CD4-positive, alpha-beta T cell treated with Interleukin-15 for 1 hour (primary cell): ENCODE results near the gene MIEN1.
"Not testable (repeated sequence)": the region's sequence is repeated elsewhere in the genome, so short reads cannot be mapped to it uniquely, and the experiment has no call there.

Experiments
- DNase-seq: peaks from one replicate; pipeline ENCODE4 v3.0.0-alpha.2; 2020

Gene MIEN1

DNA sequence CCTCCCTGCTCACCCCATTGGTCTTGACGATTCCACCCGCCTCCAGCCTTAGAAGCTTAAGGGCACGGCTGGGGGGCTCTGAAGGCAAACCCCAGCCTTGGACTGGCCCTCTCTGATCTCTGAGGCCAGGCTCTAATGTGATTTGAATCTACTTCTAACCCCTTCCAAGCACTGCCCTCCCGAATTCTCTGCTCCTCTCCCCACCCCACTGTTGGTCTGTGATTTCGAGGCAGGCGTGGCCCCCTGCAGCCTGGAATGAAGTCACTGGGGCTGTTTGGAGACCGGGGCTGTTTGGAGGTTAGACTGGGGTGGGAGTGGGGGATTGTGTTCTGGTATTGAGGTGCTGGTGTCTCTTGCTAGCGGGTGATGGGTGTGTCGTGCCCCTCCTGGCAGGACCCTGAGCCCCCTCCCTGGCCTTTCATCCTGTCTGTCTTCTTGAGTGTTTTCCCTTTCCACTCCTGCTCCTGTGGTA, 9.6 kb upstream of the MIEN1 start:
- DNase-seq, result no peak

DNA sequence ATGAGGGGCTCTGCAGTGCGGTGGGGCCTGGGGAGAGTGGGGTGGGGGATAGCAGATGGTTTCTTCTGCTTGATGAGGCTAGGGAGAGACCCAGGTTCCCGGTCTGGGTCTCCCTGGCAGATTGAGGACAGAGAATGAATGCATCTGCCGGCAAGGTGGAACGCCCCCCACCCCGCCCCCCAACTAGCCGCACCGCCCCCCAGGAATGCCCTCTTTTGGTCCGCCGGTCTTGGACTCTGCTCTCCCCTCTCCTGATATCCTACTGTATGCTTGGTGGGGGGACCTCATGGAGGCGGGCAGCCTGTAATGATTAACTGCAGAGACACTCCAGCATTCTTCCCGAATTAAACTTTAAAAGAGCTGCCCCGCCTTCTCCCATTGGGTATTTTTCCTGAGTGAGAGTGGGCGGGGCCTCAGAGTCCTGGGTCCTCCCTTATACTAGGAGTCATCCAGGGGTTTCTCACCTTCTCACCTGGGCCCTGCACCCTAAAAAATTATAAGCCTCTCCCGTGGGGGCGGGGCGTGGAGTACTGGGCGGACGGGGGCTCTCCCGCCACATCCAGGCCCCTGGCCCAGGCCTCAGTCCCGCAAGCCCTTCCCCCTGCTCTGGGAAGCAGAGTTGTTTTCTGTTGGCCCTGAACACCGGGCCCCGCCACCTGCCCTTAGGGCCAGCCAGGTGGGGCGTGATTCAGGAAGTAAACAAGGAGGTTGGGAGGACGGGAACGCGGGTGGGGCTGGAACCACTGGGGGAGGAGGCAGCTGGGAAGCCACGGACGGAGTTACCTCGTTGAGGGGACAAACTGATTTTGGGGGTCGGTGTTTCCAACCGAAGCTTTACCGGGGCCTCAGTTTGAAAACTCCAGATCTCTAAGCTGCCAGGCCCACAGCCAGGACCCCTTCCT, 8.9 kb upstream of the MIEN1 start:
- no peak for DNase-seq

DNA sequence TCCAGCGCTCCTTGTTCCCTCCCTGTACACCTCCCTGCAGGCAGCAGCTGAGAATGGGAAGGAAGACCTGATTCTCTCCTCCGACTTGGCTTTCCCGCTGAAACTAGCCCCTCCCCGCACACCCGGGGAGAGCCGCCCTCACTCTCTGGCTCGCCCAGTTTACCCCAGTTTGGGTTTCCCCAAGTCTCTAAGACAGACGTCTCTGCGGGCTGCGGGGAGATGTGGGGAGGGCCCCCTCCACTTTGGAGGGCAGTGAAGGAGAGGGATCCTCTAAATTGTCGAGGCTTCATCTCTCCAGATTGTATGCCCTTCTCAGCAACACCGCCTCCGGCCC, 8.2 kb upstream of the MIEN1 start:
- DNase-seq, result peak; percentile 51

DNA sequence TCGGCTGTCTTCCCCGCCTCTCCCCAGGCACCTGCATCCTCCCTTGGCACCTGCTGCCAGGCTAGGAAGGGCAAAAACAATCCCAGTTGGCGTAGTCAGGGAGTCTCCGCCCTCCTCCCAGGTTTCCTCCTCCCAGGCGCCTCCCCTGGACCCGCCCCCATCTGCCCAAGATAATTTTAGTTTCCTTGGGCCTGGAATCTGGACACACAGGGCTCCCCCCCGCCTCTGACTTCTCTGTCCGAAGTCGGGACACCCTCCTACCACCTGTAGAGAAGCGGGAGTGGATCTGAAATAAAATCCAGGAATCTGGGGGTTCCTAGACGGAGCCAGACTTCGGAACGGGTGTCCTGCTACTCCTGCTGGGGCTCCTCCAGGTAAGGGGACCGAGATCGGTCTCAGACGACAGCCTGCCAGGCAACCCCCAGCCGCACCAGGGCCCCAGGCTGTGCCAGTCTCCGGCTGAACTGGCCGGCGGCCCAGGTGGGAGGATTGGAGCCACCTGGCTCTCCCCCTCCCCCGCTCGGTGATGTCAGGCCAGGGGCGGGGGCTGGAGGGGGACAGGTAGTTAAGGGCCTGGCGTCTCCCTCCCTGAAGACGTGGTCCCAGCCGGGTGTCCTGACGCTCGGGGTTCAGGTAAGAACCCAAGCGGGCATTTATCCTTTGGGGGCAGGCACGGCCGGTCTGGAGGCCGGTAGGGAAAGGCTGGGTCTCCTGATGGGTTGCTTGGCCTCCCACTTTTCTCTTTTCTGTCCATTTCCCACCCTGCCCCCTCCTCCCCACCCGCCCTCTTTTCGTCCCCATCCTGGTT, 7.6 kb upstream of the MIEN1 start, which contains the start of gene GRB7:
TSS of gene GRB7 (plus strand) at position 179 of the 808 bp plus-strand sequence. CDS start 4,364 bp downstream, outside the sequence.
- no peak for DNase-seq

DNA sequence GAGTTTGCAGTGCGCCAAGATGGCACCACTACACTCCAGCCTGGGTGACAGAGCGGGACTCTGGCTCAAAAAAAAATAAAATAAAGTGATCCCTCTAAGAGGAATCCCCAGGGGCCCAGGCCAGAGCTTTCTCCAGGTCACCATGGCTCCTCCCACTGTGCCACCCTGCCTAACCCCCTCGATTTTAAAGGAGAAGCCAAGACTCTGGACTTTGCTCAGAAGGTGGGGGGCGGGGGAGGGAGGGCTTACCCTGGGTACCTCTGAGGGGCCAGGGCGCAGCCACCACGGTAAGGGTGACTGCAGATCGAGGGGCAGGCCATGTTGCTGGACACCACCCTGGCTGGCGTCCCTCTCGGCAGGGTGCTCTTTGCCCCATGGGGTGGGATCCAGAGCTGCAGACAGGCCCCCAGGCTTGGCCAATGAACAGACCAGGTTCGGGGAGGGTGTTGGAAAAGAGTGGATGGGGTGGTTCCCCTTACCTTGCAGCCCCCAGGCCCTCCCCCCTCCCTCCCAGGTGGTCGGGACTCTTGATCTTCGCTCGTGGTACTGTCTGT, 7.0 kb upstream of the MIEN1 start:
- DNase-seq, result no peak

DNA sequence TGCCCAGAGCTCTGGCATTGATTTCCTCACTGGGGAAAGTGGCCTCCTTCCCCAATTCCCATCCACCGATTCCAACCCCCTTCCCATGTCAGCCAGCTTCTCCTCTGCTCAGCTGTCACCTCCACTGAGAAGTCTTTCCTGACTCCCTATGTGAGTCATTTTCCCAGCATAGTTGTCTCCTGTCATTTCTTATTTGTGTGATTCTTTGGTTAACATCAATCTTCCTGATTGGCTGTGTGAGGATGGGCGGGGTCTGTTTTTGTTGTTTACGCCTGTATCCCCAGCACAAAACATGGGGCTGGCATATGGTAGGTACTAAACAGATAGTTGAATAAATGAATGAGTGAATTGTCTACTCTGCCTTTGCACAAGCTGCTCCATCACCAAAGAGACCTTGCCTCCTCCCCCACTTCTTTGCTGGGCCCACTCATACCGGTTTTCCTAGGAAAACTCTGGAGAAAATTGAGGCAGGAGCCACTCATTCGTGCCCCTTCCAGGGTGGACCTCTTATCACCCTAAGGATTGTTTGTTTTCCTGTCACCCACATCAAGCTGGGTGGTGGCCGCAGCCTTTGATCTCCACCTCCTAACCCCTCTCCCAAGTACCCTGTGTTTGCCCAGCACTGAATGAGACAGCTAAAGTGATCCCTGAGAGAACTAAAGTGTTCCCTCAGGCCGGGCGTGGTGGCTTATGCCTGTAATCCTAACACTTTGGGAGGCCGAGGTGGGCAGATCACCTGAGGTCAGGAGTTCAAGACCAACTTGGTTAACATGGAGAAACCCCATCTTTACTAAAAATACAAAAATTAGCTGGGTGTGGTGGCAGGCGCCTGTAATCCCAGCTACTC, 6.2 kb upstream of the MIEN1 start:
- DNase-seq, result no peak

DNA sequence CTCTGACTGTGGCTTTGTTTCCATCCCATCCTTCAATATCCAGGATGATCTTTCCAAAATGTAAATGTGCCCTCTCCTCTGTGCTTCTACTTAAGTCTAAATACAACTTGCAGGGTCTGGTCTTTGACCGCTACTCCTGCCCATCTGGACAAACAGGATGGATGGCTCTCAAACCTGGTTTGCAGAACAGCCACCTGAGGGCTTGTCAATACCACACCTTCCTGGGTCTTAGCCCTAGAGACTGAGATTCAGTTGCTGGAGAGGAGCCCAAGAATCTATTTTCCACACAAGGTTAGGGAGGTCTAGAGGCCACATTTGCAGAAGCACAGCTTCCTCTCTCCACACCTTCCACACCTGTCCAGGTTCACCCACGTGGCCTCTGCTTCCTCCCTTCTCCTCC, 5.5 kb upstream of the MIEN1 start:
- DNase-seq, result no peak

DNA sequence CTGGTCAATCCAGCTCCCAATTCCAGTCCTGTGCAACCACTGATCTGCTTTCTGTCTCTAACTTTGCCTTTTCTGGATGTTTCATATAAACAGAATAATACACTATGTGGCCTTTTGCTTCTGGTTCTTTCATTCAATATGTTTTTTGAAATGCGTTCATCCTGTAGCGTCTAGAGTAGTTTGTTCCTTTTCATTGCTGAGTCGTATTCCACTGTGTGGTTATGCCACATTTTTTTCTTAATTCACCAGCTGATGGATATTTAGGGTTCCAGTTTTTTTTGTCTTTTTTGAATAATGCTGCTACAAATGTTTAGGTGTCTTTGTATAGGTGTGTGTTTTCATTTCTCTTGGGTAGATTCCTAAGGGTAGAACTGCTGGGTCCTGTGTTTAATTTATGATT, 2.3 kb upstream of the MIEN1 start:
- no peak for DNase-seq

DNA sequence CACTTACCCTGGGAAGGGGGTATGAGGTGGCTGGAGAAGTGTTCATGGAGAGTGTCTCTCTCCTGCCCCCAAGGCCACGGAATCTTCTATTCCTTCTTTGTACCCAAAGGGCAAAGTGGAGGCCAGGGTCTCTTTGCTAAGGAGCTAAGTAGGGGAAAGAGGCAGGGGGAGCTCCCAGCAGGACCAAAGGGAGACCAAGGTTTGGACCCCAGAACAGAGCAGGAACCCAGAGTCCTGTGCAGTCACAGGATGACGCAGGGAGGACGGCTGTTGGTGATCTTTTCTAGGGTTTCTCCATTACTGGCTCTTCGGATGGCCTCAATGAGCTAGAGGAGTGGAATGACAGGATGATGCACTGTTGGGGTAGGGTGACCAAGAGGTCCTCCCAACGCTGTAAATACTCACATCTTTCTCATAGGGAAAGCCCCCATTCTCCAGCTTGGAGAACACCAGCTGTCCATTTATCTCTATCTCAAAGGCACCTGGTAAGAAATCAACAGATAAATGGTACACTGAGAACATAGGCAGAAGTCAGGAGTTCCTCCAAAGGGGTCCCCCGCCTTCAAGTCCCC, 966 bp downstream of the MIEN1 start:
- no peak for DNase-seq

DNA sequence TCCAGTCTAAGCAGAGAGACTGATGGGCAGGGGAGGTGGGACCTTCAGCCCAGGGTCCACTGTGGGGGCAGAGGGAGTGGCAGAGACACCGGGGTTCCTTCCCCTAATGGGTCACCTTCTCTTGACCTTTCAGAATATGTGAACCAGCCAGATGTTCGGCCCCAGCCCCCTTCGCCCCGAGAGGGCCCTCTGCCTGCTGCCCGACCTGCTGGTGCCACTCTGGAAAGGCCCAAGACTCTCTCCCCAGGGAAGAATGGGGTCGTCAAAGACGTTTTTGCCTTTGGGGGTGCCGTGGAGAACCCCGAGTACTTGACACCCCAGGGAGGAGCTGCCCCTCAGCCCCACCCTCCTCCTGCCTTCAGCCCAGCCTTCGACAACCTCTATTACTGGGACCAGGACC, 2.8 kb downstream of the MIEN1 start:
- no peak for DNase-seq

DNA sequence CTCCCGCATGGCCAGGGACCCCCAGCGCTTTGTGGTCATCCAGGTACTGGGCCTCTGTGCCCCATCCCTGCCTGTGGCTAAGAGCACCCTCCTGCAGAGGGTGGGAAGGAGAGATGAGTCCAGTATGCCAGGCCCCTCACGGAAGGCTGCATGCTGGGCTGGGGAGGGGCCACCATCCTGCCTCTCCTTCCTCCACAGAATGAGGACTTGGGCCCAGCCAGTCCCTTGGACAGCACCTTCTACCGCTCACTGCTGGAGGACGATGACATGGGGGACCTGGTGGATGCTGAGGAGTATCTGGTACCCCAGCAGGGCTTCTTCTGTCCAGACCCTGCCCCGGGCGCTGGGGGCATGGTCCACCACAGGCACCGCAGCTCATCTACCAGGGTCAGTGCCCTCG, 3.7 kb downstream of the MIEN1 start:
- DNase-seq, result no peak

DNA sequence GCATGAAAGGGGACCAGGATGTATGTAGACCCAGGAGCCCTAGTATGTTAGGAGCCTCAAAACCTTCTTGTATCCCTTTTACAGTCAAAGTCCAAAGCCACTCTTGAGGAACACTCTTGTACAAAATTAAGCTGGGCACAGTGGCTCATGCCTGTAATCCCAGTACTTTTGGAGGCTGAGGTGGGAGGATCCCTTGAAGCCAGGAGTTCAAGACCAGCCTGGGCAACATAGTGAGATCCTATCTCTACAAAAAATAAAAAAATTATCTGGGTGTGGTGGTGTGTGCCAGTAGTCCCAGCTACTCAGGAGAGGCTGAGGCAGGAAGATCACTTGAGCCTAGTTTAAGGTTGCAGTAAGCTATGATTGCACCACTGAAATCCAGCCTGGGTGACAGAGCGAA, 4.4 kb downstream of the MIEN1 start:
- not testable (repeated sequence) for DNase-seq

DNA sequence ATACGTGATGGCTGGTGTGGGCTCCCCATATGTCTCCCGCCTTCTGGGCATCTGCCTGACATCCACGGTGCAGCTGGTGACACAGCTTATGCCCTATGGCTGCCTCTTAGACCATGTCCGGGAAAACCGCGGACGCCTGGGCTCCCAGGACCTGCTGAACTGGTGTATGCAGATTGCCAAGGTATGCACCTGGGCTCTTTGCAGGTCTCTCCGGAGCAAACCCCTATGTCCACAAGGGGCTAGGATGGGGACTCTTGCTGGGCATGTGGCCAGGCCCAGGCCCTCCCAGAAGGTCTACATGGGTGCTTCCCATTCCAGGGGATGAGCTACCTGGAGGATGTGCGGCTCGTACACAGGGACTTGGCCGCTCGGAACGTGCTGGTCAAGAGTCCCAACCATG, 5.6 kb downstream of the MIEN1 start:
- DNase-seq, result no peak

DNA sequence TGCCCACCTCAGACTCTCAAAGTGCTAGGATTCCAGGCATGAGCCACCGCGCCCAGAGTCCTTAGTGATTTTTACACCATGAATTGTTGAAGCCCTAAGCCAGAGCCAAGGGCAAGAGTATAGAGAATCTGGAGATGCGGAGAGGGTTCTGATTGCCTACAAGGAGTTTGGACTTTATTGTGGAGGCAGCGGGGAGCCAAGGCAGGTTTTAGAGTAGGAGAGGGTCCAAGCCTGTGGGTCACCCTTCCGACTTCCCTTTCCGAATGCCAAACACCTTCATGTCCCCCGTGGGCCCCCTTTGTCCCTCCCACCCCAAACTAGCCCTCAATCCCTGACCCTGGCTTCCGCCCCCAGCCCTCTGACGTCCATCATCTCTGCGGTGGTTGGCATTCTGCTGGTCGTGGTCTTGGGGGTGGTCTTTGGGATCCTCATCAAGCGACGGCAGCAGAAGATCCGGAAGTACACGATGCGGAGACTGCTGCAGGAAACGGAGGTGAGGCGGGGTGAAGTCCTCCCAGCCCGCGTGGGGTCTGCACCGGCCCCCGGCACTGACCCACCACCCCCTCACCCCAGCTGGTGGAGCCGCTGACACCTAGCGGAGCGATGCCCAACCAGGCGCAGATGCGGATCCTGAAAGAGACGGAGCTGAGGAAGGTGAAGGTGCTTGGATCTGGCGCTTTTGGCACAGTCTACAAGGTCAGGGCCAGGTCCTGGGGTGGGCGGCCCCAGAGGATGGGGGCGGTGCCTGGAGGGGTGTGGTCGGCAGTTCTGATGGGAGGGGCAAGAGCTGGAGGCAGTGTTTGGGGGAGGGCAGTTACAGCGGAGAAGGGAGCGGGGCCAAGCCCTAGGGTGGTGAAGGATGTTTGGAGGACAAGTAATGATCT, 7.1 kb downstream of the MIEN1 start:
- no peak for DNase-seq

DNA sequence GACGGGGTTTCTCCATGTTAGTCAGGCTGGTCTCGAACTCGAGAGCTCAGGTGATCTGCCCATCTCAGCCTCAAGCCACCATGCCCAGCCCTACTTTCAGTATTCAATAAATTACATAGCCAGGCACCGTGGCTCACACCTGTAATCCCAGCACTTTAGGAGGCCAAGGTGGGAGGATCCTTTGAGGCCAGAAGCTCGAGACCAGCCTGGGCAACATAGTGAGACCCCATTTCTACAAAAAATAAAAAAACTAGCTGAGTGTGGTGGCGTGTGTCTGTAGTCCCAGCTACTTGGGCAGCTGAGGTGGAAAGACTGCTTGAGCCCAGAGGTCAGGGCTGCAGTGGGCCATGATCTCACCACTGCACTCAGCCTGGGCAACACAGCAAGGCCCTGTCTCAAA, 8.2 kb downstream of the MIEN1 start:
- no peak for DNase-seq

DNA sequence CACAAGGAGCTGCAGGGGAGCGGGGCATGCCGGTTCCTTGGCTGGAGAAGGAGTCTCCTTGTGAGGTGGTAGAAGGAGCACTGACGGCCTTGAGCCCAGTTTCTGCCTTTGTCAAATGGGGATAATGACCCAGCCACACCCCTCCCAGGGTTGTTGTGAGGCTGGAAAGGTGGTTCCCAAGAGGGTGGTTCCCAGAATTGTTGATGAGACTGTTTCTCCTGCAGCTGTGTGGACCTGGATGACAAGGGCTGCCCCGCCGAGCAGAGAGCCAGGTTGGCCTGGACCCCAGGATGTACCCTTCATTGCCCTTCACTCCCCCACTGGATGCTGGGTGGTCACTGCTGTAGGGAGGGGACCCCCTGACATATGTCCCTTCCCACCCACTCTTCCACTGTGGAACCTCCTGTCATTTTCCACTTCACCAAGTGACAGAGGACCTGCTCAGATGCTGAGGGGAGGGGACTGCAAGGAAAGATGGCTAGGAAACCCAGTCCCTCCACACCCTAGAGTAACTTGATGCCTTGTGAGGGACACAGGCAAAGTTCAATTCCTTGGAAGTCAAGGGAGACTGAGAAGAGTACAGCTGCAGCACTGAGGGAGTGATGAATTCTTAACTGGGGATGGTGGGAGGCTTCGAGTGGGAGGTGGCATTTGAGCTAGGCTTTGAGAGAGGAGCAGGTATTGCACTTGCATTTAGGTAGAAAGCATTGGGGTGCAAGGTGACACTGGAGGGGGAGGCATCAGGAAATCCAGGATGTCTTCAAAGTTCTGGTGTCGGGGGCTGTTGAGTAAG, 10.6 kb downstream of the MIEN1 start:
- no peak for DNase-seq

DNA sequence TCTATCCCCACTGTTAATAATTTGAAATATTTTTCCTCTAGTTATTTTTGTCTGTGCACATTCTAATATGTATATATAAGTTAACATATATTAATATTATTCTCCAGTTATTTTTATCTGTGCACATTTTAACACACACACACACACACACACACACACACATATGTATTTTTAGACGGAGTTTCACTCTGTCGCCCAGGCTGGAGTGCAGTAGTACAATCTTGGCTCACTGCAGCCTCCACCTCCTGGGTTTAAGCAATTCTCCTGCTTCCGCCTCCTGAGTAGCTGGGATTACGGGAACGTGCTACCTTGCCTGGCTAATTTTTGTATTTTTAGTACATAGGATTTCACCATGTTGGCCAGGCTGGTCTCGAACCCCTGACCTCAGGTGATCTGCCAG, 12.7 kb downstream of the MIEN1 start:
- no peak for DNase-seq

DNA sequence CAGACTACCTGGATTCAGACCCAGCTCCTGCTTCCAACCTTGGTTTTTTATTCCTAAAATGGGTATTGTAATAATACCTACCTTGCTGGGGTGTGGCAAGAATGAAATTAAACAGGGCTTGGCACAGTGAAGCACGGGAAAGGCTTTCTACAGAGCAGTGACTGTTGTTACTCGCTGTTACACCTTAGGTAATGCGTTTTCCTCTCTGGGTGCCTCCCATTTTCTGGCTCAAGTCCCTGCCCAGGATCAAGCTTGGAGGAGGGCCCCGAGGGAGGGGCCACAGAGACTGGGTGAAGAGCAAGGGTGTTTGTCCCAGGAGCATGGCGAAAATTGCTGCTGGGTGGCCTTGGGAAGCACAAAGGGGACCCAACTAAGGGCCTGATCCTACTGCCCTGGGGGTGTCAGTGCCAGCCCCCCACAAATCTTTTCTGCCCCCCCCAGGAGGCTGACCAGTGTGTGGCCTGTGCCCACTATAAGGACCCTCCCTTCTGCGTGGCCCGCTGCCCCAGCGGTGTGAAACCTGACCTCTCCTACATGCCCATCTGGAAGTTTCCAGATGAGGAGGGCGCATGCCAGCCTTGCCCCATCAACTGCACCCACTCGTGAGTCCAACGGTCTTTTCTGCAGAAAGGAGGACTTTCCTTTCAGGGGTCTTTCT, 13.3 kb downstream of the MIEN1 start:
- no peak for DNase-seq

DNA sequence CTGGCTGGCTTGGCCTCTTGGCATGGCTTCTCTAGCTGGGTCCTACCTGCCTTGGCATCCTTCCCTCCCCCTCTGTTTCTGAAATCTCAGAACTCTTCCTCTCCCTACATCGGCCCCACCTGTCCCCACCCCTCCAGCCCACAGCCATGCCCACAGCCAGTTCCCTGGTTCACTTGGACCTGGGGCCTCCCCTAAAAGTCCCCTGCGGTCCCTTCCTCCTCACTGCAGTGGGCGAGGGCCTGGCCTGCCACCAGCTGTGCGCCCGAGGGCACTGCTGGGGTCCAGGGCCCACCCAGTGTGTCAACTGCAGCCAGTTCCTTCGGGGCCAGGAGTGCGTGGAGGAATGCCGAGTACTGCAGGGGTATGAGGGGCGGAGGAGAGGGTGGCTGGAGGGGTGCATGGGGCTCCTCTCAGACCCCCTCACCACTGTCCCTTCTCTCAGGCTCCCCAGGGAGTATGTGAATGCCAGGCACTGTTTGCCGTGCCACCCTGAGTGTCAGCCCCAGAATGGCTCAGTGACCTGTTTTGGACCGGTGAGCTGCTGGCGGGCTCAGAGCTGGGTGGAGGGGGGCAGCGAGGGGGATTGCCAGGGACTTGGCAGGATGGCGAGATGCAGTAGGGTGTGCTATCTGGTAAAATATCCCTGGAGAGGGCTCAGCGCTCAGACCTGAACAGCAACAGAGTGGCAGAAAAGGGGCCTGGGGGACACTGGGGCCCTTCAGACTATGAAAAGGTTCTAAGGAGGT, 14.1 kb downstream of the MIEN1 start:
- no peak for DNase-seq
